H9 (cell line): ENCODE results near the gene SLC25A43. TPM values are rescaled to one million over a fixed set of nuclear protein-coding genes. Genes with fewer than 3 reads are reported as not detected.

ENCODE experiments used
- DNase-seq: peaks from one replicate; pipeline ENCODE4 v3.0.0-alpha.2; 2017
- H2AFZ ChIP-seq: one replicate; pipeline ENCODE4 v1.6.1; 2013; ENCODE audit warnings: mild to moderate bottlenecking, low read length, control low read depth, moderate library complexity
- H2AK5ac ChIP-seq: 2 replicates; pipeline ENCODE4 v1.6.1; 2013; ENCODE audit warnings: low read length, control low read depth, mixed read lengths; ENCODE audit not compliant: insufficient read length
- H2BK120ac ChIP-seq: one replicate; pipeline ENCODE4 v1.6.1; 2013; ENCODE audit warnings: low read depth, mild to moderate bottlenecking, low read length, control low read depth, inconsistent platforms; ENCODE audit not compliant: poor library complexity, severe bottlenecking
- H2BK12ac ChIP-seq: 2 replicates; pipeline ENCODE4 v1.6.1; 2013; ENCODE audit warnings: low read length, control low read depth, mixed read lengths, low read depth; ENCODE audit not compliant: insufficient read length
- H2BK15ac ChIP-seq: 2 replicates; pipeline ENCODE4 v1.6.1; 2013; ENCODE audit warnings: low read depth, low read length, control low read depth
- H2BK20ac ChIP-seq: one replicate; pipeline ENCODE4 v1.6.1; 2013; ENCODE audit warnings: low read depth, mild to moderate bottlenecking, low read length, control low read depth, inconsistent platforms; ENCODE audit not compliant: poor library complexity, severe bottlenecking
- H2BK5ac ChIP-seq: 2 replicates; pipeline ENCODE4 v1.6.1; 2013; ENCODE audit warnings: low read length, control low read depth, mixed read lengths; ENCODE audit not compliant: insufficient read length
- H3K14ac ChIP-seq: 2 replicates; pipeline ENCODE4 v1.6.1; 2013; ENCODE audit warnings: low read length, control low read depth; ENCODE audit not compliant: insufficient read depth
- H3K18ac ChIP-seq: 2 replicates; pipeline ENCODE4 v1.6.1; 2013; ENCODE audit warnings: low read depth, mild to moderate bottlenecking, mixed read lengths, low read length, control low read depth; ENCODE audit not compliant: insufficient read length
- H3K23ac ChIP-seq: 2 replicates; pipeline ENCODE4 v1.6.1; 2013; ENCODE audit warnings: low read length, control low read depth, mixed read lengths, low read depth; ENCODE audit not compliant: insufficient read length
- H3K23me2 ChIP-seq: 2 replicates; pipeline ENCODE4 v1.6.1; 2013; ENCODE audit warnings: low read depth, mild to moderate bottlenecking, mixed read lengths, low read length, control low read depth; ENCODE audit not compliant: insufficient read length, poor library complexity, severe bottlenecking
- H3K27ac ChIP-seq: 2 replicates; pipeline ENCODE4 v1.5.1; 2013; ENCODE audit warnings: low read length, control low read depth, mixed read lengths, low read depth; ENCODE audit not compliant: insufficient read length
- H3K27me3 ChIP-seq: 2 replicates; pipeline ENCODE4 v1.6.1; 2013; ENCODE audit warnings: low read length, control low read depth, inconsistent platforms; ENCODE audit not compliant: insufficient read depth
- H3K4ac ChIP-seq: 2 replicates; pipeline ENCODE4 v1.6.1; 2013; ENCODE audit warnings: low read depth, mild to moderate bottlenecking, control low read depth, inconsistent platforms, low read length, moderate library complexity
- H3K4me1 ChIP-seq: 2 replicates; pipeline ENCODE4 v1.6.1; 2013; ENCODE audit warnings: low read length, control low read depth, inconsistent platforms; ENCODE audit not compliant: insufficient read depth
- H3K4me2 ChIP-seq: 2 replicates; pipeline ENCODE4 v1.6.1; 2013; ENCODE audit warnings: low read length, control low read depth, mixed read lengths; ENCODE audit not compliant: insufficient read length, insufficient read depth
- H3K56ac ChIP-seq: 2 replicates; pipeline ENCODE4 v1.6.1; 2013; ENCODE audit warnings: low read depth, mild to moderate bottlenecking, mixed read lengths, low read length, control low read depth; ENCODE audit not compliant: insufficient read length
- H3K79me1 ChIP-seq: 2 replicates; pipeline ENCODE4 v1.6.1; 2013; ENCODE audit warnings: low read depth, mild to moderate bottlenecking, moderate library complexity, low read length, control low read depth, inconsistent platforms; ENCODE audit not compliant: insufficient read depth, poor library complexity, severe bottlenecking
- H3K79me2 ChIP-seq: 2 replicates; pipeline ENCODE4 v1.6.1; 2013; ENCODE audit warnings: low read length, control low read depth, inconsistent platforms; ENCODE audit not compliant: insufficient read depth
- H3K9ac ChIP-seq: 2 replicates; pipeline ENCODE4 v1.6.1; 2013; ENCODE audit warnings: low read length, control low read depth, mixed read lengths; ENCODE audit not compliant: insufficient read length; ENCODE audit errors: extremely low read depth
- H3K9me3 ChIP-seq: one replicate; pipeline ENCODE4 v1.6.1; 2013; ENCODE audit warnings: low read depth, low read length, inconsistent platforms; ENCODE audit not compliant: control insufficient read depth
- H3T11ph ChIP-seq: one replicate; pipeline ENCODE4 v1.6.1; 2013; ENCODE audit warnings: mild to moderate bottlenecking, low read length, control low read depth, inconsistent platforms
- H4K20me1 ChIP-seq: one replicate; pipeline ENCODE4 v1.6.1; 2013; ENCODE audit not compliant: control insufficient read depth, insufficient read length, insufficient read depth
- H4K5ac ChIP-seq: 2 replicates; pipeline ENCODE4 v1.6.1; 2013; ENCODE audit warnings: low read depth, mild to moderate bottlenecking, mixed read lengths, low read length, control low read depth; ENCODE audit not compliant: insufficient read length
- H4K8ac ChIP-seq: replicated peaks from 2 replicates; pipeline ENCODE4 v1.6.1; 2013; ENCODE audit warnings: low read length, control low read depth, mixed read lengths, low read depth; ENCODE audit not compliant: insufficient read length
- H4K91ac ChIP-seq: 2 replicates; pipeline ENCODE4 v1.6.1; 2013; ENCODE audit warnings: low read depth, mild to moderate bottlenecking, moderate library complexity, mixed read lengths, low read length, control low read depth; ENCODE audit not compliant: insufficient read length
- H3K27ac Mint-ChIP-seq, 3 experiments: 2 replicates in 2 of 3; 3 replicates in 1 of 3; pipeline ENCODE4 v1.8.0; 2020 to 2021; ENCODE audit warnings: mixed read lengths in 3 of 3, mild to moderate bottlenecking in 1 of 3, moderate library complexity in 1 of 3
- H3K27me3 Mint-ChIP-seq: 2 replicates; pipeline ENCODE4 v1.8.0; 2021; ENCODE audit warnings: low read depth, mild to moderate bottlenecking, moderate library complexity, mixed read lengths
- H3K36me3 Mint-ChIP-seq, 3 experiments: 2 replicates in 2 of 3; 3 replicates in 1 of 3; pipeline ENCODE4 v1.8.0; 2020 to 2021; ENCODE audit warnings: low read depth in 3 of 3, mixed read lengths in 3 of 3; ENCODE audit not compliant: insufficient read depth in 1 of 3
- H3K4me1 Mint-ChIP-seq, 2 experiments: 2 replicates each; pipeline ENCODE4 v1.8.0; 2020; ENCODE audit warnings: mixed read lengths in 2 of 2
- H3K4me3 Mint-ChIP-seq, 2 experiments: 2 replicates in 1 of 2; 3 replicates in 1 of 2; pipeline ENCODE4 v1.8.0; 2020 to 2021; ENCODE audit warnings: mild to moderate bottlenecking in 2 of 2, mixed read lengths in 2 of 2, moderate library complexity in 1 of 2
- H3K9me3 Mint-ChIP-seq, 2 experiments: 2 replicates in 1 of 2; 3 replicates in 1 of 2; pipeline ENCODE4 v1.8.0; 2020; ENCODE audit warnings: mild to moderate bottlenecking in 2 of 2, mixed read lengths in 2 of 2, moderate library complexity in 1 of 2
- WGBS: extraction: QIAGEN DNeasy Blood & Tissue Kit; methylation state at CpG from one replicate; pipeline ENCODE4 v1.1.7; 2013; ENCODE audit warnings: missing lambda C conversion rate, low lambda C conversion rate, mixed read lengths; ENCODE audit not compliant: insufficient read length; ENCODE audit errors: extremely low coverage; 5-methylcytosine and 5-hydroxymethylcytosine counted together
- total RNA-seq: library from RNA; stranded (reverse); gene quantifications from 2 replicates; pipeline ENCODE4 v1.2.1, GENCODE V29; 2021
- TF ChIP-seq, protein P1 (sequence below): fragments of 200-600 bp; sonication (generic); conservative IDR thresholded peaks from 3 replicates; pipeline ENCODE4 v1.8.0; 2021; ENCODE audit warnings: antibody characterized with exemption, mild to moderate bottlenecking

Gene SLC25A43
- total RNA-seq, 1 experiment from 2014 or later = 3.7 TPM

DNA sequence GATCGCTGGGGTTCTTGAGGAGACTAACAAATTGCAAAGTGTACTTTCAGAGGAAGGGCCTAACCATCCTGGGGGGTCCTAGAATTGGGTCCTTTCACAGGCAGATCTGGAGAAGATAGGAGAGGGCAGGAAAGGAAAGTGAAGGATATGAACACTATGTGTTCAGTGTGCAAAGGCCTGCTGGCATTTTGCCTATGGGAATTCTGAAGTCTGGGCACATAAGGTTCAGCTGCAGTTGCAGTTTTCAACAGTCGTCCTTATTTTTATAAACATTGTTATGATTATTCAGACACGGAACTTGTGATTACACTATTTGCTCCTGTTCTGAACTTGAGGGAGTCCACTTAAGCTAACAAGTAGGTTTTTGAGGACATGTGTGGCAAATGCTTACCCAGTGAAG is 67.8 kb downstream of the SLC25A43 start:
- H2AK5ac ChIP-seq = no peak overlapping the region
- no peak overlapping the region for H2AFZ ChIP-seq
- H3K9ac ChIP-seq = no peak overlapping the region
- no peaks in the 10 kb centered on the region; a peak in 1 of 4 replicates for H3K4me1 Mint-ChIP-seq
- H2BK5ac ChIP-seq = no peak overlapping the region
- H3K4me1 ChIP-seq = no peaks in the 10 kb centered on the region
- no peak overlapping the region for H3K23ac ChIP-seq
- WGBS = no CpG with 5 or more reads among the region's 3 CpGs
- H3K4me2 ChIP-seq = no peak overlapping the region
- no peaks in the 10 kb centered on the region for H3K23me2 ChIP-seq
- no peaks in the 10 kb centered on the region; the same call in 1 of the 2 replicates for H3K27me3 Mint-ChIP-seq
- no peak overlapping the region for H2BK15ac ChIP-seq
- no peak overlapping the region for H4K5ac ChIP-seq
- no peaks in the 10 kb centered on the region for H3K27me3 ChIP-seq
- no peak overlapping the region for H3K18ac ChIP-seq
- H3K4ac ChIP-seq = no peak overlapping the region
- H4K91ac ChIP-seq = no peak overlapping the region
- DNase-seq = no peak
- H3K9me3 Mint-ChIP-seq = peaks cover 63 to 66% of the 10 kb centered on the region in 2 experiments
- H3T11ph ChIP-seq = no peak overlapping the region
- H3K4me3 Mint-ChIP-seq = no peak overlapping the region
- H3K14ac ChIP-seq = no peak overlapping the region
- TF ChIP-seq, protein P1, sequence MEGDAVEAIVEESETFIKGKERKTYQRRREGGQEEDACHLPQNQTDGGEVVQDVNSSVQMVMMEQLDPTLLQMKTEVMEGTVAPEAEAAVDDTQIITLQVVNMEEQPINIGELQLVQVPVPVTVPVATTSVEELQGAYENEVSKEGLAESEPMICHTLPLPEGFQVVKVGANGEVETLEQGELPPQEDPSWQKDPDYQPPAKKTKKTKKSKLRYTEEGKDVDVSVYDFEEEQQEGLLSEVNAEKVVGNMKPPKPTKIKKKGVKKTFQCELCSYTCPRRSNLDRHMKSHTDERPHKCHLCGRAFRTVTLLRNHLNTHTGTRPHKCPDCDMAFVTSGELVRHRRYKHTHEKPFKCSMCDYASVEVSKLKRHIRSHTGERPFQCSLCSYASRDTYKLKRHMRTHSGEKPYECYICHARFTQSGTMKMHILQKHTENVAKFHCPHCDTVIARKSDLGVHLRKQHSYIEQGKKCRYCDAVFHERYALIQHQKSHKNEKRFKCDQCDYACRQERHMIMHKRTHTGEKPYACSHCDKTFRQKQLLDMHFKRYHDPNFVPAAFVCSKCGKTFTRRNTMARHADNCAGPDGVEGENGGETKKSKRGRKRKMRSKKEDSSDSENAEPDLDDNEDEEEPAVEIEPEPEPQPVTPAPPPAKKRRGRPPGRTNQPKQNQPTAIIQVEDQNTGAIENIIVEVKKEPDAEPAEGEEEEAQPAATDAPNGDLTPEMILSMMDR = no peak
- H3K56ac ChIP-seq = no peak overlapping the region
- peaks cover 23 to 27% (median 24%) of the 10 kb centered on the region in 3 experiments for H3K36me3 Mint-ChIP-seq
- no peaks in the 10 kb centered on the region for H3K79me1 ChIP-seq
- H2BK120ac ChIP-seq = no peak overlapping the region
- no peak overlapping the region for H3K27ac ChIP-seq
- no peak overlapping the region for H2BK20ac ChIP-seq
- peaks cover 2% of the 10 kb centered on the region; the same call in 1 of the 2 replicates for H3K79me2 ChIP-seq
- no peak overlapping the region for H3K27ac Mint-ChIP-seq
- no peak overlapping the region for H4K8ac ChIP-seq
- H2BK12ac ChIP-seq = no peak overlapping the region
- H3K9me3 ChIP-seq = peaks cover 23% of the 10 kb centered on the region
- no peaks in the 10 kb centered on the region for H4K20me1 ChIP-seq
